Glomerular endothelial cell (primary cell): ENCODE results near the gene ASH1L. TPM values are rescaled to one million over a fixed set of nuclear protein-coding genes. Genes with fewer than 3 reads are reported as not detected.
"Not testable (repeated sequence)": the region's sequence is repeated elsewhere in the genome, so short reads cannot be mapped to it uniquely, and the experiment has no call there.

ENCODE experiments used
- DNase-seq: peaks from one replicate; pipeline ENCODE4 v3.0.0-alpha.2; 2011; ENCODE audit warnings: low read depth, low spot score; ENCODE audit errors: extremely low read depth
- total RNA-seq: library from RNA; depleted of rRNA; stranded (reverse); fragments of >200 nt; gene quantifications from 2 replicates; pipeline ENCODE4 v1.2.3, GENCODE V29; 2015

Gene ASH1L
- total RNA-seq, 1 donor from 2014 or later = 26.6 TPM

- no peak for DNase-seq
These were observed 245.7 kb downstream of the ASH1L start for GRCh38 chr1:155316922-155317321.

- no peak for DNase-seq
These were observed 249.3 kb downstream of the ASH1L start for GRCh38 chr1:155313261-155313660.

DNA sequence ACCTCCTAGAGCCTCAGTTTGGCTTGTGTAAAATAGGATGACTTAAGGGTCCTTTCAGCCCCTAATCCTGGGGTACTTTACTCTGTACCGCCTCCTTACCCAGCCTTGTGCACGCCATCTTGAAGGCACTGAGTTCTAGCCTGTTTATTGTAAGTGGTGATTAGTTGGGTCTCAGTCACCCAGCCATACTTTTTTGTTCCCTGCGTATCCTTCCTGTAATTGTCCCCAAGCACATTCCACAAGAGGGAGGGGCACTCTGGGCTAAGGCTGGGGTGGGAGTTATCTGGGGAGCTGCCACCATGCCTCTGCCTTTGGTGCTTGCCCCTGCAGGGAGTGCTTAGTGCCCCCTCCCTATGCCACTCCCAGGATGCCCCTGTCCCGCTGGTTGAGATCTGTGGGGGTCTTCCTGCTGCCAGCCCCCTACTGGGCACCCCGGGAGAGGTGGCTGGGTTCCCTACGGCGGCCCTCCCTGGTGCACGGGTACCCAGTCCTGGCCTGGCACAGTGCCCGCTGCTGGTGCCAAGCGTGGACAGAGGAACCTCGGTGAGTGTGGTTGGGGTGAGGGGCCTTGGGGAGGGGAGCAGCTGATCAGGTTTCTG, 253.1 kb downstream of the ASH1L start:
- no peak for DNase-seq

DNA sequence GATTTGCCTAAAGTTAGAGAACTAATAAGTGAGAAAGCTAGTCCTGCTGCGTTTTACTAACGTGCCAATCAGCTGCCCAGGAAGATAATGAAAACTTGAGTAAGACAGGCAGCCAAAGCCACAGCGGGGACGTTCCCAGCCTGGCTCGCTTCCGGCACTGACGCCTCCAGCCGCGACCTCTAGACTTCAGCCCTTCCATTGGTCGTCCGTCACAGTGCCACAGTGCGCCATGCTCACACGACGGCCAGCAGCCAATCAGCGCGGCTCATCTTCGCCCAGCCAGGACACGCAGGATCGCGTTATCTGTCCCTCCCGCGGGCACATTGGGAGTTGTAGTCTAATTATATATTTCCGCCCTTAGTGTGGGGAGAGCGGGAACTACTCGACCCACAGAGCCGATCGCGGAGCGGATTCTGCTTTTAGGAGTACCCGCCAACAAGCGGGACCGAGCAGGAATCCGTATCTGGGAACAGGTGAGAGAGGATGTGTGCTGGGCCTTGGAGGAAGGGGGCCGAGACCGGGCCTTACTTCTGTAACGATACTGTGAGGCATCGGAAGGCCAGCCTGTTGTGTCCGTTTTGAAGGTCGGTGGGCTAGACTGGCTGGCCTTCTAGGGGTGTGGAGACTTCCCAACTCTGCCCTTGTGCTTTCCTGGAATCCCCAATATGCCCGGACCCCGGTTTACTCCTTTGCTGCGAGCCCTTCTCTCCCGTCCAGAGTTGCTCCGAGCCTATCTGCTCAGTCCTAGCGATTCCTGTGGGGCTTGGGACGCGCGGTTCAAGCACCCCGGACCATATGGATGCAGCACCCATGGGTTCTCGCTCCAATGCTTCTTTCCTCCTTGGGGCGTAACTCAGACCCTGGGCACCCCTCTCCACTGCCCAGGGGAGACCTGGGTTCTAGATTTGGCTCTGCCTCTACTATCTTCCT, 253.8 kb downstream of the ASH1L start, which contains the start of gene FDPS:
TSS of gene FDPS (plus strand) at position 374 of the 930 bp plus-strand sequence. CDS start 924 bp downstream, outside the sequence.
- DNase-seq = peak; percentile 95

GRCh38 chr1:155307247-155307740, 255.3 kb downstream of the ASH1L start:
- DNase-seq = no peak

- DNase-seq = no peak
These were observed 256.7 kb downstream of the ASH1L start for GRCh38 chr1:155305881-155306391.

GRCh38 chr1:155304558-155305063, 258.0 kb downstream of the ASH1L start:
- no peak for DNase-seq

DNA sequence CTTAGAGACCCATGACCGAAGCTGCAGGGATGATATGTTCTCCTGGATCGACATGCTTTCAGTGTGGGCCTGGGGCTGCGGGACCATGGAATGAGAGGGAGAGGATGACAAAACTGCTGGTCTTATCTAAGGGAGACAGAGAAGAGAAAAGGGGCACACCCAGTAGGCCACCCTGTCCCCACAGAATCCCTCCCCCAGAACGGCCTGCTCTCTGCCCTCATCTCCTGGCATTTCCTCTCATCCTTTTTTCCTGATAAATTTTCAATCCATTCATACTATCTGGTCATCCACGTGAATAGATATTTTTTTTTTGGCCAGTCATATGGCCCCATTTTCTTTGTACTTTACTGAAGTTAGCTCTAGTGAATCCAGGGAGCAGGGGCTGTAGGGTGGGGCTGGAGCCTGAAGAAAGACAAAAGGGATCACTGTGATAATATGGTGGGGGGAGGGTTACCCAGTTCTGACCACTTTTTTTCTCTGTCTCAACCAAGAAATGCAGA, 261.2 kb downstream of the ASH1L start, which contains the start of gene PKLR:
TSS of gene PKLR (minus strand) at position 97 of the 500 bp plus-strand sequence. CDS start at position 54, 43 bp downstream.
- DNase-seq = no peak

DNA sequence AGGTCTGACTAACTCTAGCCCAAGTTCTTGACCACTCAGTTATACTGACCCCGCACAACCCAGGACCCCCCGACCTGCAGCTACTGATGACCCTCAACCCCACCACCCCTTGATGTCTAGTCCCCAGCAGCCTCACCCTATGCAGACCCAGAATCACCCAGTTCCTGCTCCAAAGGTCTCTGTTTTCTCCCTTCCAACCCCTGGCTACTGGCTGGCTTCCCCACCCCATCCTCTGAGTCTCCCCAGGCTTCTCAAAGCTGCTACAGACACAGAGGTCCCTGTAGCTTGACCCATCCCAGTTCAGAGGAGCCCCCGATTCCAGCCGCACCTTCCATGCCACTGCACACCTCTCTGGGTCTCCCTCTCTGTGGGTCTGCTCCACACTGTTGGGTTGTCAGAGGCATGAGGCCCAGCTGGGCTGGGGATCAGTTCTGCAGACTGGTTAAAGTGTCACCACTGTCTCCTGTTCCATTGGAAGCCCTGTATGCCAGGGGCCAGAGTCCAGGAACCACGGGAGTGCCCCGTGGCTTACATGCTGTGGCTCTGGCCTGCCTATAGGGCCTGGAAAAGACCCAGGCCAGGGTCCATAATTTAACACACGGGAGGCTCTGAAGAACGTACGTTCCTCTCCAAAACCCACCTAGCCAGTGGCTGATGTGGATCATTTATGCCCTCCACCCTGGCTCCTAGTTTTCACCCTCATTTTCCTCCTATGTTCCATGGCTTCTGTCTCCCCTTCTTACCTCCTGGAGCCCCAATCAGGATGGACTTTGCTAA, 261.9 kb downstream of the ASH1L start:
- no peak for DNase-seq

DNA sequence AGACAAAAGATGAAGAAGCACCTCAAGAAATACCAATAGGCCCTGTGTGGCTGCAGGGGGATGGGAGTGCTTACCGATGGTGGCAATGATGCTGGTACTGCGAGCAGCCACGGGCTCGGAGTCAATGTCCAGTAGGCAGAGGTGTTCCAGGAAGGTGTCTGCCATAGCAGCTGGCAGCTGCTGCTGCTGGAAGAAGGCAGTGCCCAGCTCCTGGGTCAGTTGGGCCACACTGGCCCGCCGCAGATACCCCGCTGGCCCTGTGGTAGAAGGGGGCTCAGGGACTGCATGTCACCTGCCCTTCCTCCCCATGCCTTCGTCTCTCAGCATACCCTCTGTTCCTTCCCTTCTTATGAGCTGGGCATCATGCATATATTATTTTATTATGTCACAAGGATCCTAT, 262.6 kb downstream of the ASH1L start:
- DNase-seq = no peak

DNA sequence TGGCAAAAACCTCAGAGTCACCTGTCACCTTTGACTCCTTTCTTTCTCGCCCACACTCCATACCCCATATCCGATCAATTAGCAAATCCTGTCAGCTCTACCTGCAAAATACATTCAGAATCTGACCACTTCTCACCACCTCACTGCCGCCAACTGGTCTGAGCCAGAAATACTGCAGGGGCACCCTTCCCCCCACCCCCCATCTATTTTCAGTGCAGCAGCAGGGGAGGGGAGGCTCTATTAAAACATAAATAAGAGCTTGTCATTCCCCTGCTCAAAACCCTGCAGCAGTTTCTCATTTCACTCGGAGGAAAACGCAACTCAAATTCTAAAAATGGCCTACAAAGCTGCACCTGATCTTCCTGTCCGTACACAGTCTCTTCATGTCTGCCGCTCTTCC, 265.2 kb downstream of the ASH1L start:
- no peak for DNase-seq

DNA sequence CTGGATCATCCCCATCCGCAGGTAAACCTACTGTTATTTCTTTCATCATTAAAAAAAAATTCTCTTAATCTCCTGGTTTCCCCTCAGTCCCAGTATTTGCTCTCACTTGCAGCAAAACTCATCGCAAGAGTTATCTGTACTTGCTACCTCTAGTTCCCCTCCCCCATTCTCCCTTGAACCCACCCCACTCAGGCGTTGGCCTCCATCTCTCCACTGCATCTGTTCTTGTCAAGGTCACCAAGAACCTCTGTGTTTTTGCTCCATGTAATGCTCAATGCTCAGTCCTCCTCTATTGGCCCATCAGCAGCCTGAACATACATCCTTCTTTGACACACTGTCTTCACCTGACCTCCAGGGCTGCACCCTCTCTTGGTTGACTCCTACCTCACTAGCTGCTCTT, 265.9 kb downstream of the ASH1L start:
- no peak for DNase-seq

DNA sequence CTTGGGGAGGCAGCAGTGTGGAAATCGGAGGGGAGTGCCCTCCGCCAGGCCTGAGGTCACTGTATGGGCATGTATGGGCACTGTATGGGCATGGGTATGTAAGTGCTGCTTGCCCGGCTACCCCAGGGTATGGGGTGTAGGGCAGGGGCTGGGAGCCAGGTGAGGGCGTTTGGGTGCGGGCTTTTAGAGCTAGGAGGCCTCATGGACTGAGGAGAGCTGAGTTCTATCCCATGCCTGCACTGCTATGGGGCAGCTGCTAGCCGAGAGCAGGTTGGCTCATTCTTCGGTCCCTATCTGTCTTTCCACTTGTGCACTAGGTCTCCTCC, 266.7 kb downstream of the ASH1L start:
- no peak for DNase-seq

GRCh38 chr1:155295183-155295941, 267.2 kb downstream of the ASH1L start:
- DNase-seq = no peak

DNA sequence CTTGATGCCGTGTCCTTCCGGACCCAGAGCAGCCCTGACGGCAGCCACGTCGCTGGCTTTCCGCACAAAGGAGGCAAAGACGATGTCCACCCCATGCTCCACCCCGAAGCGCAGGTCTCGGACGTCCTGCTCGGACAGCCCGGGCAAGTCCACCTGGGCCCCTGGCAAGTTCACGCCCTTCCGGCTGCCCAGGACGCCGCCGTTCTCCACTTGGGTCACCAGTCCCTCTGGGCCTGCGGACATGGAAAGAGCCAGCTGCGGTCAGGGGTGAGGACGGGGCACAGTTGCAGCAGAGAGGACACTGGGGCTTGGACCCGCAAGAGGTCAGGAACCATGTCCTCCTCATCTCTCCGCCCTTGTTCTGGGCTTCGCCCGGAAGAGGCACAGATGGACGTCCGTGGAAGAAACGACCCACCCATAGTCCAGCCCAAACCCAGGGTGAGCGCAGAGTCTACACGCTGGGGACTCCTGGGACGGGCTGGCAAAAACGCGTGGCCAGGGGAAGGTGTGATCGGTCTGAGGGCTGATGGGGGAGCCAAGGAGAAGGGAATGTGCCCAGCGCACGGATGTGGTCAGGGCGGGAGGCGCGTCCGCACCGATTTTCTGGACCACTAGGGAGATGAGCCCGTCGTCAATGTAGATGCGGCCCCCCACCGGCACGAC, 268.0 kb downstream of the ASH1L start:
- DNase-seq = no peak

DNA sequence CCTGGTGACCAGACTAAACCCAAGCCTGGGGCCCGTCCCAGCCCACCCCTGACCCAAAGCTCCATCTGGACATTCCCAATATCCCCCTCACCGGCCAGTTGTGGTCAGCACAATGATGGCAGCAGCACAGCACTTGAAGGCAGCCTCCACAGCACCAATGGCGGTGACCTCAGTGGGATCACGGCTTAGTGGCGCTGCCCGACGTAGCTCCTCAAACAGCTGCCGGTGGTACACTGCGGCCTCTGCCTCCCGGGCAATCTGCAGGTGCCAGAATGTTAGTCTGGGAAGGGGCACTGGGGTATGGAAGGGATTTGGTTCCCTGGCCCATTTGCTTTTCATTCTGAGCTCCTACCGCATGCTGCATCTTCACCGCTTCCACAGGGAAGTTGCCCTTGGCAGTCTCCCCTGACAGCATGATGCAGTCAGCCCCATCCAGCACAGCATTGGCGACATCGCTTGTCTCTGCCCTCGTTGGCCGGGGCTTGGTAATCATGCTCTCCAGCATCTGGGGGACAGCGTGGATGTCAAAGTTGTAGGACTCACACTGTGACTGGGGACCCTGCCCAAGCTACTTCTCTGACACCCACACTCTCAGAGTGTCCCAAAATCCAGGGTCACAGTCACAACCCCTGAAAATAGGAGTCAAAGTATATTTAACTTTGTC, 269.4 kb downstream of the ASH1L start:
- no peak for DNase-seq

- DNase-seq = not testable (repeated sequence)
These were observed 271.6 kb downstream of the ASH1L start for GRCh38 chr1:155291006-155291405.

DNA sequence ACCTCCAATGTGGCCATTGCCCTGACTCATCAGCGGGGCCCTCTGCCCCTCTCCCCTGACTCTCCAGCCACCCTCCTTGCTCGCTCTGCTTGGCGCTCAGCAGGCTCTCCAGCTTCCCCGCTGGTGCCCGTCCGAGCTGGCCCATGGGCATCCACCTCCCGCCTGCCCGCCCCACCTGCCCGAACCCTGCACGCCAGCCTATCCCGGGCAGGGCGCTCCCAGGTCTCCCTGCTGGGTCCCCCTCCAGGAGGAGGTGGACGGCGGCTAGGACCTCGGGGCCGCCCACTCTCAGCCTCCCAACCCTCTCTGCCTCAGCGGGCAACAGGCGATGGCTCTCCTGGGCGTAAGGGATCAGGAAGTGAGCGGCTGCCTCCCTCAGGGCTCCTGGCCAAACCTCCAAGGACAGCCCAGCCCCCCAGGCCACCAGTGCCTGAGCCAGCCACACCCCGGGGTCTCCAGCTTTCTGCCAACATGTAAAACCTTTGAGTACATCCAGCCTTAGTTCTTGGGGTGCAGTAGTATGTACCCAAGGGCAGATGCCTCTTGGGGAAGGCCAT, 274.5 kb downstream of the ASH1L start:
- DNase-seq = no peak
